GM12878 (cell line): ENCODE measurements around the gene KRT38. TPM values are rescaled to one million over a fixed set of nuclear protein-coding genes. Genes with fewer than 3 reads are reported as not detected.

Source experiments
- ATAC-seq: fragments of 200-7000 bp; cut with Tn5 transposase; 3 replicates; pipeline ENCODE4 v1.9.1; 2020; ENCODE audit warnings: mild to moderate bottlenecking, moderate library complexity
- BruUV-seq: library from RNA; stranded (reverse); fragments of 400-500 nt; replicated peaks from 2 replicates; lab custom pipeline; 2021; lab: Mats Ljungman, UMichigan
- CTCF ChIA-PET: fragments of 300-600 bp; sonication (Branson Sonifier 250); formaldehyde crosslinking; extraction: SDS; loops from one replicate; lab custom pipeline; 2021; ENCODE audit warnings: inconsistent platforms; lab: Yijun Ruan, JAX
- POLR2A ChIA-PET: fragments of 350-600 bp; formaldehyde crosslinking; extraction: SDS; loops from one replicate; lab custom pipeline; 2021; ENCODE audit warnings: inconsistent platforms; lab: Charles Lee
- RAD21 ChIA-PET: fragments of 300-600 bp; sonication (Branson Sonifier 250); formaldehyde crosslinking; loops from one replicate; lab custom pipeline; 2023; ENCODE audit warnings: antibody characterized with exemption; ENCODE audit not compliant: unreplicated experiment; lab: Charles Lee
- SMC1A ChIA-PET: fragments of 300-600 bp; sonication (Branson Sonifier 250); formaldehyde crosslinking; loops from one replicate; lab custom pipeline; 2023; ENCODE audit not compliant: unreplicated experiment, uncharacterized antibody; lab: Charles Lee
- DNase-seq: peaks from one replicate; pipeline ENCODE4 v3.0.0-alpha.2; 2011; ENCODE audit warnings: low read depth, low spot score
- FAIRE-seq: peaks from 3 replicates; lab custom pipeline; 2011; peaks lifted over from hg19 to GRCh38; lab: Jason Lieb, UNC
- H2AFZ ChIP-seq: 2 replicates; pipeline ENCODE4 v1.6.0; 2011; ENCODE audit warnings: low read depth, low read length, control low read depth; ENCODE audit not compliant: control insufficient read depth
- H3K27ac ChIP-seq: 2 replicates; pipeline ENCODE4 v1.5.1; 2011; ENCODE audit warnings: control low read depth; ENCODE audit not compliant: control insufficient read depth, insufficient read depth
- H3K27me3 ChIP-seq, 2 experiments: replicated peaks in 1 of 2; 2 replicates each; pipeline versions ENCODE4 v1.6.0 to v1.6.1; 2011; ENCODE audit warnings: low read length in 1 of 2; ENCODE audit not compliant: control insufficient read depth in 2 of 2, insufficient read depth in 2 of 2
- H3K36me3 ChIP-seq, 2 experiments: 2 replicates each; pipeline ENCODE4 v1.5.1; 2011; ENCODE audit warnings: low read length in 1 of 2; ENCODE audit not compliant: control insufficient read depth in 2 of 2, insufficient read depth in 2 of 2
- H3K4me1 ChIP-seq: 2 replicates; pipeline ENCODE4 v1.6.1; 2011; ENCODE audit warnings: mild to moderate bottlenecking, low read length, moderate library complexity, mixed read lengths; ENCODE audit not compliant: control insufficient read depth, insufficient read depth
- H3K4me2 ChIP-seq: 2 replicates; pipeline ENCODE4 v1.6.0; 2011; ENCODE audit warnings: control low read depth; ENCODE audit not compliant: control insufficient read depth, insufficient read depth
- H3K4me3 ChIP-seq: fragments of 200-600 bp; sonication (generic); 2 replicates; pipeline ENCODE4 v1.5.1; 2016
- H3K79me2 ChIP-seq: 2 replicates; pipeline ENCODE4 v1.6.0; 2011; ENCODE audit warnings: low read length; ENCODE audit not compliant: control insufficient read depth, insufficient read depth
- H3K9ac ChIP-seq: 2 replicates; pipeline ENCODE4 v1.8.0; 2011; ENCODE audit warnings: low read length, control low read depth, mixed read lengths; ENCODE audit not compliant: control insufficient read depth, insufficient read depth
- H3K9me3 ChIP-seq: replicated peaks from 3 replicates; pipeline ENCODE4 v1.5.1; 2011; ENCODE audit warnings: mild to moderate bottlenecking, low read length; ENCODE audit not compliant: control insufficient read depth, insufficient read depth
- H4K20me1 ChIP-seq: 2 replicates; pipeline ENCODE4 v1.6.0; 2011; ENCODE audit not compliant: control insufficient read depth, insufficient read depth
- CHD1 ChIP-seq: IDR thresholded peaks from 2 replicates; pipeline ENCODE4 v1.6.1; 2012; ENCODE audit warnings: low read depth, low read length, improper control_type of control experiment
- GABPA ChIP-seq: IDR thresholded peaks from 2 replicates; pipeline ENCODE4 v1.6.1; 2014; ENCODE audit warnings: antibody characterized with exemption, low read depth, mild to moderate bottlenecking, inconsistent platforms
- KLF5 ChIP-seq: fragments of 450-650 bp; IDR thresholded peaks from 2 replicates; pipeline ENCODE4 v1.6.1; 2014; ENCODE audit warnings: mild to moderate bottlenecking; ENCODE audit not compliant: partially characterized antibody
- LARP7 ChIP-seq: fragments of 450-650 bp; IDR thresholded peaks from 2 replicates; pipeline ENCODE4 v1.6.1; 2017; ENCODE audit warnings: mild to moderate bottlenecking
- MYB ChIP-seq: fragments of 150-350 bp; IDR thresholded peaks from 2 replicates; pipeline ENCODE4 v1.6.1; 2014; ENCODE audit warnings: mild to moderate bottlenecking, low read depth, low read length, borderline replicate concordance
- SP1 ChIP-seq: IDR thresholded peaks from one replicate; pipeline ENCODE4 v1.6.1; 2011; ENCODE audit warnings: low read depth, low read length
- SUPT20H ChIP-seq: IDR thresholded peaks from 2 replicates; pipeline ENCODE4 v1.6.1; 2011; ENCODE audit warnings: low read depth, mild to moderate bottlenecking, low read length, moderate library complexity, borderline replicate concordance; ENCODE audit not compliant: control insufficient read depth
- TBL1XR1 ChIP-seq: IDR thresholded peaks from 2 replicates; pipeline ENCODE4 v1.6.1; 2012; ENCODE audit warnings: low read depth, low read length, improper control_type of control experiment
- YY1 ChIP-seq: IDR thresholded peaks from 2 replicates; pipeline ENCODE4 v1.6.1; 2011; ENCODE audit warnings: low read depth, mild to moderate bottlenecking, low read length
- ZBED1 ChIP-seq: IDR thresholded peaks from 2 replicates; pipeline ENCODE4 v1.6.1; 2016; ENCODE audit warnings: borderline replicate concordance
- WGBS: methylation state at CpG from one replicate; pipeline ENCODE4 v1.1.6; 2016; ENCODE audit warnings: low lambda C conversion rate; ENCODE audit not compliant: insufficient replicate concordance, insufficient coverage; ENCODE audit errors: missing lambda C conversion rate; 5-methylcytosine and 5-hydroxymethylcytosine counted together
- in situ Hi-C: fragments of 300-500 bp; cut with MboI; formaldehyde crosslinking; loops from 9 replicates; pipeline ENCODE4 v1.14.3; 2018; ENCODE audit warnings: mixed read lengths
- intact Hi-C: fragments of 100-400 bp; cut with micrococcal nuclease; formaldehyde crosslinking; loops from one replicate; pipeline ENCODE4 v1.14.2; 2022; ENCODE audit not compliant: unreplicated experiment
- polyA plus RNA-seq, 11 experiments: library from polyadenylated mRNA; depleted of rRNA in 4 of 11; unstranded in 6 of 11; stranded (reverse) in 5 of 11; fragments of >200 nt; fragmentation: Nextera tagmentation in 4 of 11; fragmentation: Illumina TruSeq in 1 of 11; extraction: Ambion mirVana in 4 of 11; extraction: Trizol in 1 of 11; gene quantifications; 1 replicate in 1 of 11; 2 replicates in 10 of 11; pipeline versions ENCODE4 v1.2.1 to v1.2.3, GENCODE V29; 2011 to 2016; ENCODE audit warnings: inconsistent platforms in 2 of 11, missing spikeins in 2 of 11, low read depth in 1 of 11
- total RNA-seq, 4 experiments: library from RNA; depleted of rRNA in 3 of 4; stranded (reverse); fragments of >200 nt in 3 of 4; fragmentation: Illumina TruSeq in 1 of 4; extraction: Trizol in 1 of 4; gene quantifications; 2 replicates each; pipeline versions ENCODE4 v1.2.1 to v1.2.3, GENCODE V29; 2013 to 2021
- TF ChIP-seq, protein P1 (sequence below): fragments of 450-650 bp; IDR thresholded peaks from 2 replicates; pipeline ENCODE4 v1.6.1; 2018; ENCODE audit warnings: borderline replicate concordance, mild to moderate bottlenecking; ENCODE audit not compliant: partially characterized antibody
- TF ChIP-seq, protein P2 (sequence below): fragments of 450-650 bp; IDR thresholded peaks from 2 replicates; pipeline ENCODE4 v1.6.1; 2017; ENCODE audit warnings: antibody characterized with exemption, mild to moderate bottlenecking, moderate library complexity
- TF ChIP-seq, protein P3 (sequence below): fragments of 450-650 bp; IDR thresholded peaks from 2 replicates; pipeline ENCODE4 v1.6.1; 2017; ENCODE audit warnings: low read depth, mild to moderate bottlenecking, moderate library complexity

The KRT38 gene
- total and polyA plus RNA-seq, 10 of the 15 experiments (the other 5 are each of a cell fraction or from before 2014, with no cell fraction given) = not detected

DNA sequence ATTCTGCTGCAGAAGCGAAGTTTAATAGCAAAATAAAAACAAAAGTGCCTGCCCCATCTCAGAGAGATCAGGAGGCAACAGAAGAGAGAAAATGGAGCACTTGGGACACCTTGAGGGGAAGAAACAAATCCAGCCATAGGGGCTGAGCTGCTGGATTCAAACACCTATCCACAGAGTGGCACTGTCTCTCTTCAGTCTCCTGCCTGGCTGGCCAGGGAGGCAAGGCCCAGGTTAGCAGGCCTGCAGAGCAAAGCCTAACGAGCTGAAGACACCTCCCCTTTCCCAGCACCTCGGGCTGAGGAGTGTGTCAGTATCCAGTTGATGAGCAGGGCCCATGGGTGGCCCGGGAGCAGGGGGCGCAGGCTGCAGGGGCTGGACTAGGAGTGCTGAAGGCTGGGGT lies 34.6 kb downstream of the KRT38 start:
- H3K4me2 ChIP-seq = no peak overlapping the region
- FAIRE-seq = no peak
- H4K20me1 ChIP-seq = 0 out of 2 replicates have a peak, but pooled peaks cover 4% of the 10 kb centered on the region
- H3K9ac ChIP-seq = no peak overlapping the region
- no peaks in the 10 kb centered on the region; the same call in 2 of the 3 replicates for H3K9me3 ChIP-seq
- no peaks in the 10 kb centered on the region for H3K79me2 ChIP-seq
- ChIA-PET SMC1A (no interaction called here), RAD21 (no interaction called here), POLR2A (no interaction called here), CTCF (interaction anchor here (0.9 kb wide), 1 partner anchor 14 kb away, joined by 3 read pairs; no protein-coding TSS in a partner anchor)
- intact Hi-C loops = no loop called here
- no peak overlapping the region for H3K27ac ChIP-seq
- no peaks in the 10 kb centered on the region for H3K4me1 ChIP-seq
- no peak overlapping the region for H3K4me3 ChIP-seq
- 9% methylated on average over 5 of the region's 5 CpGs for WGBS
- H3K27me3 ChIP-seq = 0 out of 4 replicates have a peak, but pooled peaks cover 0 to 2% of the 10 kb centered on the region in 2 experiments
- no peaks in the 10 kb centered on the region for H3K36me3 ChIP-seq
- ATAC-seq = no peak
- in situ Hi-C loops = no loop called here
- DNase-seq = no peak
- BruUV-seq = no TSS peak
- no peak for TF ChIP-seq YY1
- no peak for TF ChIP-seq LARP7
- no peak for TF ChIP-seq KLF5
- TF ChIP-seq SUPT20H = no peak
- TF ChIP-seq SP1 = no peak
- no peak for TF ChIP-seq CHD1
- TF ChIP-seq, protein P1, sequence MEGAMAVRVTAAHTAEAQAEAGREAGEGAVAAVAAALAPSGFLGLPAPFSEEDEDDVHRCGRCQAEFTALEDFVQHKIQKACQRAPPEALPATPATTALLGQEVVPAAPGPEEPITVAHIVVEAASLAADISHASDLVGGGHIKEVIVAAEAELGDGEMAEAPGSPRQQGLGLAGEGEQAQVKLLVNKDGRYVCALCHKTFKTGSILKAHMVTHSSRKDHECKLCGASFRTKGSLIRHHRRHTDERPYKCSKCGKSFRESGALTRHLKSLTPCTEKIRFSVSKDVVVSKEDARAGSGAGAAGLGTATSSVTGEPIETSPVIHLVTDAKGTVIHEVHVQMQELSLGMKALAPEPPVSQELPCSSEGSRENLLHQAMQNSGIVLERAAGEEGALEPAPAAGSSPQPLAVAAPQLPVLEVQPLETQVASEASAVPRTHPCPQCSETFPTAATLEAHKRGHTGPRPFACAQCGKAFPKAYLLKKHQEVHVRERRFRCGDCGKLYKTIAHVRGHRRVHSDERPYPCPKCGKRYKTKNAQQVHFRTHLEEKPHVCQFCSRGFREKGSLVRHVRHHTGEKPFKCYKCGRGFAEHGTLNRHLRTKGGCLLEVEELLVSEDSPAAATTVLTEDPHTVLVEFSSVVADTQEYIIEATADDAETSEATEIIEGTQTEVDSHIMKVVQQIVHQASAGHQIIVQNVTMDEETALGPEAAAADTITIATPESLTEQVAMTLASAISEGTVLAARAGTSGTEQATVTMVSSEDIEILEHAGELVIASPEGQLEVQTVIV = no peak
- TF ChIP-seq, protein P2, sequence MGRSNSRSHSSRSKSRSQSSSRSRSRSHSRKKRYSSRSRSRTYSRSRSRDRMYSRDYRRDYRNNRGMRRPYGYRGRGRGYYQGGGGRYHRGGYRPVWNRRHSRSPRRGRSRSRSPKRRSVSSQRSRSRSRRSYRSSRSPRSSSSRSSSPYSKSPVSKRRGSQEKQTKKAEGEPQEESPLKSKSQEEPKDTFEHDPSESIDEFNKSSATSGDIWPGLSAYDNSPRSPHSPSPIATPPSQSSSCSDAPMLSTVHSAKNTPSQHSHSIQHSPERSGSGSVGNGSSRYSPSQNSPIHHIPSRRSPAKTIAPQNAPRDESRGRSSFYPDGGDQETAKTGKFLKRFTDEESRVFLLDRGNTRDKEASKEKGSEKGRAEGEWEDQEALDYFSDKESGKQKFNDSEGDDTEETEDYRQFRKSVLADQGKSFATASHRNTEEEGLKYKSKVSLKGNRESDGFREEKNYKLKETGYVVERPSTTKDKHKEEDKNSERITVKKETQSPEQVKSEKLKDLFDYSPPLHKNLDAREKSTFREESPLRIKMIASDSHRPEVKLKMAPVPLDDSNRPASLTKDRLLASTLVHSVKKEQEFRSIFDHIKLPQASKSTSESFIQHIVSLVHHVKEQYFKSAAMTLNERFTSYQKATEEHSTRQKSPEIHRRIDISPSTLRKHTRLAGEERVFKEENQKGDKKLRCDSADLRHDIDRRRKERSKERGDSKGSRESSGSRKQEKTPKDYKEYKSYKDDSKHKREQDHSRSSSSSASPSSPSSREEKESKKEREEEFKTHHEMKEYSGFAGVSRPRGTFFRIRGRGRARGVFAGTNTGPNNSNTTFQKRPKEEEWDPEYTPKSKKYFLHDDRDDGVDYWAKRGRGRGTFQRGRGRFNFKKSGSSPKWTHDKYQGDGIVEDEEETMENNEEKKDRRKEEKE = no peak
- no peak for TF ChIP-seq GABPA
- no peak for TF ChIP-seq ZBED1
- TF ChIP-seq TBL1XR1 = no peak
- TF ChIP-seq, protein P3, sequence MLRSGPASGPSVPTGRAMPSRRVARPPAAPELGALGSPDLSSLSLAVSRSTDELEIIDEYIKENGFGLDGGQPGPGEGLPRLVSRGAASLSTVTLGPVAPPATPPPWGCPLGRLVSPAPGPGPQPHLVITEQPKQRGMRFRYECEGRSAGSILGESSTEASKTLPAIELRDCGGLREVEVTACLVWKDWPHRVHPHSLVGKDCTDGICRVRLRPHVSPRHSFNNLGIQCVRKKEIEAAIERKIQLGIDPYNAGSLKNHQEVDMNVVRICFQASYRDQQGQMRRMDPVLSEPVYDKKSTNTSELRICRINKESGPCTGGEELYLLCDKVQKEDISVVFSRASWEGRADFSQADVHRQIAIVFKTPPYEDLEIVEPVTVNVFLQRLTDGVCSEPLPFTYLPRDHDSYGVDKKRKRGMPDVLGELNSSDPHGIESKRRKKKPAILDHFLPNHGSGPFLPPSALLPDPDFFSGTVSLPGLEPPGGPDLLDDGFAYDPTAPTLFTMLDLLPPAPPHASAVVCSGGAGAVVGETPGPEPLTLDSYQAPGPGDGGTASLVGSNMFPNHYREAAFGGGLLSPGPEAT = no peak
- no peak for TF ChIP-seq MYB
- H2AFZ ChIP-seq = no peak overlapping the region
